OCI-LY7 (cell line): ENCODE results near the gene LARGE1. TPM values are rescaled to one million over a fixed set of nuclear protein-coding genes. Genes with fewer than 3 reads are reported as not detected.
"Not testable (repeated sequence)": the region's sequence is repeated elsewhere in the genome, so short reads cannot be mapped to it uniquely, and the experiment has no call there.

Experiments used
- BruUV-seq: library from RNA; stranded (reverse); fragments of 400-500 nt; replicated peaks from 2 replicates; lab custom pipeline; 2021; lab: Mats Ljungman, UMichigan
- CTCF ChIA-PET: fragments of 300-600 bp; sonication (Branson Sonifier 250); formaldehyde crosslinking; loops from one replicate; lab custom pipeline; 2022; ENCODE audit warnings: antibody characterized with exemption; ENCODE audit not compliant: unreplicated experiment; lab: Charles Lee
- POLR2A ChIA-PET: fragments of 300-600 bp; sonication (Branson Sonifier 250); formaldehyde crosslinking; loops from one replicate; lab custom pipeline; 2022; ENCODE audit warnings: antibody characterized with exemption; lab: Charles Lee
- DNase-seq: peaks from one replicate; pipeline ENCODE4 v3.0.0-alpha.2; 2015; ENCODE audit warnings: low spot score
- H2AFZ ChIP-seq: fragments of 200-600 bp; sonication (generic), shearing (Covaris generic); 2 replicates; pipeline ENCODE4 v1.6.1; 2014; ENCODE audit warnings: mild to moderate bottlenecking, antibody characterized with exemption, low read length, moderate library complexity
- H3K27ac ChIP-seq: fragments of 200-600 bp; sonication (generic); 2 replicates; pipeline ENCODE4 v1.5.1; 2014; ENCODE audit warnings: mixed run types, low read depth, mild to moderate bottlenecking, moderate library complexity, low read length, inconsistent platforms; ENCODE audit not compliant: poor library complexity, severe bottlenecking
- H3K36me3 ChIP-seq: fragments of 200-600 bp; sonication (generic); 2 replicates; pipeline ENCODE4 v1.6.1; 2014; ENCODE audit warnings: mild to moderate bottlenecking, antibody characterized with exemption, low read length, moderate library complexity, mixed read lengths; ENCODE audit not compliant: insufficient read depth
- H3K4me1 ChIP-seq: fragments of 200-600 bp; sonication (generic); 2 replicates; pipeline ENCODE4 v1.5.1; 2014; ENCODE audit warnings: mild to moderate bottlenecking, low read length; ENCODE audit not compliant: insufficient read depth, poor library complexity, severe bottlenecking
- H3K4me2 ChIP-seq: fragments of 200-600 bp; sonication (generic); 2 replicates; pipeline ENCODE4 v1.6.1; 2014; ENCODE audit warnings: mild to moderate bottlenecking, low read length
- H3K4me3 ChIP-seq: fragments of 200-600 bp; sonication (generic); 2 replicates; pipeline ENCODE4 v1.5.1; 2014; ENCODE audit warnings: mild to moderate bottlenecking, low read depth, low read length; ENCODE audit not compliant: poor library complexity, severe bottlenecking
- H3K79me2 ChIP-seq: fragments of 200-600 bp; sonication (generic); 2 replicates; pipeline ENCODE4 v1.6.1; 2016; ENCODE audit warnings: low read depth, mild to moderate bottlenecking, low read length, moderate library complexity, mixed read lengths; ENCODE audit not compliant: insufficient read depth
- H3K9me2 ChIP-seq: fragments of 200-600 bp; sonication (generic); 2 replicates; pipeline ENCODE4 v1.6.1; 2016; ENCODE audit warnings: mild to moderate bottlenecking, low read length, mixed read lengths; ENCODE audit not compliant: insufficient read depth
- H3K9me3 ChIP-seq: fragments of 200-600 bp; sonication (generic); 2 replicates; pipeline ENCODE4 v1.6.1; 2014; ENCODE audit warnings: mild to moderate bottlenecking, mixed run types, low read length, mixed read lengths
- H4K20me1 ChIP-seq: fragments of 200-600 bp; sonication (generic); 2 replicates; pipeline ENCODE4 v1.6.1; 2014; ENCODE audit warnings: mild to moderate bottlenecking, antibody characterized with exemption, low read length, moderate library complexity, mixed read lengths; ENCODE audit not compliant: insufficient read depth
- CTCF ChIP-seq: fragments of 200-600 bp; sonication (generic); conservative IDR thresholded peaks from 2 replicates; pipeline ENCODE4 v1.5.1; 2014; ENCODE audit warnings: mild to moderate bottlenecking, antibody characterized with exemption, low read length, moderate library complexity, mixed read lengths
- EZH2phosphoT487 ChIP-seq: fragments of 200-600 bp; sonication (generic); IDR thresholded peaks from 2 replicates; pipeline ENCODE4 v1.6.1; 2018; ENCODE audit warnings: low read depth, borderline replicate concordance, mild to moderate bottlenecking, mixed run types, antibody characterized with exemption, low read length, moderate library complexity, mixed read lengths
- intact Hi-C: fragments of 100-400 bp; cut with micrococcal nuclease; formaldehyde crosslinking; loops from one replicate; pipeline ENCODE4 v1.10.0; 2022; ENCODE audit not compliant: unreplicated experiment
- total RNA-seq, 2 experiments: library from RNA; depleted of rRNA in 1 of 2; stranded (reverse); fragments of >200 nt in 1 of 2; shearing (Covaris generic) in 1 of 2; gene quantifications; 2 replicates each; pipeline ENCODE4 v1.2.3, GENCODE V29; 2014 to 2022

The LARGE1 gene
- total RNA-seq, 2 experiments from 2014 or later: 31.5 to 31.9 TPM

DNA sequence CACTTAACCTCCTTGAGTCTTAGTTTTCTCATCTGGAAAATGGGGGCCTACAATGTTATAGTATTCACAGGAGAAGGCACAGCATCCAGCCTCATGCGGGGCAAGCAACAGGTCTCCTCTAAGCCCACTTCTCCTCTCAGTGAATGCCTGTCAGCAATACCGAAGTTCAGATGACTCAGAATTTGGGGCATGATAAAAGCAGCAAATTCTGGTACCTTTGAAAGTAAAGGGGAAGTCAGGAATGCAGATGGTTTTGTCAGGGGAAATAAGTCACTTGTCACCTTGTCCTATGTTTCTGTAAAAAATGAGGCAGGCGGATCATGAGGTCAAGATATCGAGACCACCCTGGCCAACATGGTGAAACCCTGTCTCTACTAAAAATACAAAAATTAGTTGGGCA, 350.2 kb downstream of the LARGE1 start:
- POLR2A ChIA-PET: interaction anchor here (0.8 to 2.0 kb wide), 5 partner anchors 9 to 271 kb away, joined by 3 to 12 read pairs (median 5); no protein-coding TSS in a partner anchor
- TF ChIP-seq CTCF (no peak), EZH2phosphoT487 (no peak)
- H3K9me3 ChIP-seq: no peaks in the 10 kb centered on the region
- peak overlapping the region; percentile 92 for H3K4me2 ChIP-seq
- peak overlapping the region; percentile 95 for H3K27ac ChIP-seq
- BruUV-seq: no TSS peak
- CTCF ChIA-PET: interaction anchor here (0.5 to 0.6 kb wide), 2 partner anchors 268 to 349 kb away, joined by 3 to 7 read pairs; no protein-coding TSS in a partner anchor
- H3K9me2 ChIP-seq: no peaks in the 10 kb centered on the region
- H4K20me1 ChIP-seq: no peaks in the 10 kb centered on the region
- H3K36me3 ChIP-seq: no peaks in the 10 kb centered on the region
- no peak overlapping the region for H3K4me3 ChIP-seq
- peaks cover 68% of the 10 kb centered on the region for H3K4me1 ChIP-seq
- peak; percentile 27 for DNase-seq
- peak overlapping the region; percentile 68; the same call in 1 of the 2 replicates for H2AFZ ChIP-seq
- H3K79me2 ChIP-seq: no peaks in the 10 kb centered on the region
- intact Hi-C loops: loop anchor here (10.0 kb wide), 1 partner anchor 365 kb away; no protein-coding TSS in a partner anchor

DNA sequence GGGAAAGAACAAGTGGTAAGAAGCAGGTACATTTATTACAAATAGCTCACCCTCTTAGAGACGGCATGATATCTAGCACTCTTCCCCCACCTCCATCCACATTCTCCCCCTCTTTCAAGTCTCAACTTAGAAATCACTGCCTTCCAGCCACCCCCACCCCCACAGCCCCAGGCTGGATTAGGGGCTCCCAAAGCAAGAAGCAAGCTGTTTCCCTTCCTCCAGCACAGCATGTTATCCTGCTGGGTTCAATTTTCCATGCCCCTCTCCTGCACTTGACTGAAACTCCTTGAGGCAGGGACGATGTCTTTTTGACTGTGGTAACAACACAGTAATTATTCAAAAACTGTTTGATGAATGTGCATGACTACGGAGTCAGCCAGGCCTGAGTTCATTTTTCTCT, 350.7 kb downstream of the LARGE1 start:
- Histone ChIP-seq H3K36me3 (no peaks in the 10 kb centered on the region), H4K20me1 (no peaks in the 10 kb centered on the region), H3K9me2 (no peaks in the 10 kb centered on the region), H3K4me2 (peak overlapping the region; percentile 92), H3K79me2 (no peaks in the 10 kb centered on the region), H3K27ac (peak overlapping the region; percentile 95), H3K4me1 (peaks cover 66% of the 10 kb centered on the region), H3K4me3 (peak overlapping the region; percentile 62), H3K9me3 (no peaks in the 10 kb centered on the region), H2AFZ (peak overlapping the region; percentile 68; the same call in 1 of the 2 replicates)
- BruUV-seq: no TSS peak
- ChIA-PET CTCF (interaction anchor here (0.5 to 1.0 kb wide), 3 partner anchors 9 to 350 kb away, joined by 3 to 7 read pairs (median 3); no protein-coding TSS in a partner anchor), POLR2A (interaction anchor here (0.9 to 2.0 kb wide), 7 partner anchors 9 to 297 kb away, joined by 3 to 12 read pairs (median 5); no protein-coding TSS in a partner anchor)
- no peak for TF ChIP-seq CTCF
- no peak for TF ChIP-seq EZH2phosphoT487
- intact Hi-C loops: loop anchor here (2.0 kb wide), 1 partner anchor 269 kb away; no protein-coding TSS in a partner anchor
- no peak for DNase-seq

DNA sequence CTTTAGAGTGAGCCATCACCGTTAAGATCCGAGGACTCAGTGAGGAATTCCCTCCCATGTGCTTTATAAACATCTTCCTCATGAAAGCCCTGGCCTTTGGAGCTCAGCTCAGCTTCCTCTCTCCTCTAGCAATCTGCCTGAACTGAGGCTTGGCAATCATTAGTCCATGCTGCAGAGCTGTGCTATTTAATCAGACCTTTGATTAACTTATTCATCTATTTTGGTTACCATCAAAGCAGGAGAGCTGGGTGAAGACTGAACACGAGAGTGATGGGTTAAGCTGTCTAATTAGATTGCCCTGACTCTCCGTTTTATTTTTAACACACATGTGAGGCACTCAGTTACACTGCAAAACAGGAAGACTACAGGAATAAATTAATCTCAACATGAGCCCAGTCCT, 351.3 kb downstream of the LARGE1 start:
- Histone ChIP-seq H3K4me1 (peaks cover 70% of the 10 kb centered on the region), H3K36me3 (no peaks in the 10 kb centered on the region), H3K9me2 (no peaks in the 10 kb centered on the region), H2AFZ (peak overlapping the region; percentile 68; the same call in 1 of the 2 replicates), H3K9me3 (no peaks in the 10 kb centered on the region), H4K20me1 (no peaks in the 10 kb centered on the region), H3K4me2 (peak overlapping the region; percentile 92), H3K79me2 (no peaks in the 10 kb centered on the region), H3K4me3 (peak overlapping the region; percentile 62), H3K27ac (peak overlapping the region; percentile 95)
- TF ChIP-seq EZH2phosphoT487 (no peak), CTCF (no peak)
- DNase-seq: peak; percentile 62
- BruUV-seq: no TSS peak
- ChIA-PET CTCF (interaction anchor here (0.7 to 1.0 kb wide), 2 partner anchors 10 to 50 kb away, joined by 3 read pairs; no protein-coding TSS in a partner anchor), POLR2A (interaction anchor here (0.6 to 2.0 kb wide), 8 partner anchors 8 to 352 kb away, joined by 3 to 12 read pairs (median 4); no protein-coding TSS in a partner anchor)
- intact Hi-C loops: loop anchor here (2.0 kb wide), 1 partner anchor 268 kb away; no protein-coding TSS in a partner anchor

GRCh38 chr22:33566495-33566894, 353.8 kb downstream of the LARGE1 start:
- H3K4me3 ChIP-seq, intact Hi-C loops, H3K36me3 ChIP-seq, DNase-seq, H2AFZ ChIP-seq, H3K9me3 ChIP-seq, H3K79me2 ChIP-seq, BruUV-seq, H4K20me1 ChIP-seq, H3K9me2 ChIP-seq: not testable (repeated sequence)
- Histone ChIP-seq H3K4me1 (peaks cover 71% of the 10 kb centered on the region), H3K4me2 (peak overlapping the region; percentile 92), H3K27ac (peak overlapping the region; percentile 95)
- ChIA-PET POLR2A (interaction anchor here (0.6 to 2.5 kb wide), 3 partner anchors 44 to 249 kb away, joined by 4 to 9 read pairs (median 5); no protein-coding TSS in a partner anchor), CTCF (interaction anchor here (1.1 to 1.5 kb wide), 3 partner anchors 10 to 46 kb away, joined by 3 to 4 read pairs (median 3); no protein-coding TSS in a partner anchor)
